Activated T-cell treated with anti-CD3 and anti-CD28 coated beads, Interleukin-2, amount 50 U/mL, for 4 hours (primary cell): ENCODE measurements around the gene LTB4R. TPM values are rescaled to one million over a fixed set of nuclear protein-coding genes. Genes with fewer than 3 reads are reported as not detected.

Source experiments
- ATAC-seq, 2 donors: fragments of 200-7000 bp; cut with Tn5 transposase; one replicate each; pipeline ENCODE4 v1.10.0; 2021
- DNase-seq: peaks from one replicate; pipeline ENCODE4 v3.0.0-alpha.2; 2020
- H3K27me3 Mint-ChIP-seq: one replicate; pipeline ENCODE4 v1.8.0; 2021; ENCODE audit warnings: low read depth, mixed read lengths
- H3K36me3 Mint-ChIP-seq: one replicate; pipeline ENCODE4 v1.8.0; 2022; ENCODE audit warnings: mixed read lengths; ENCODE audit not compliant: insufficient read depth
- H3K4me1 Mint-ChIP-seq: one replicate; pipeline ENCODE4 v1.8.0; 2021; ENCODE audit warnings: low read depth, mixed read lengths
- H3K4me3 Mint-ChIP-seq: one replicate; pipeline ENCODE4 v1.8.0; 2021; ENCODE audit warnings: mild to moderate bottlenecking, moderate library complexity, mixed read lengths
- H3K9me3 Mint-ChIP-seq: one replicate; pipeline ENCODE4 v1.8.0; 2021; ENCODE audit warnings: mixed read lengths
- total RNA-seq, 3 donors: library from RNA; stranded (reverse); gene quantifications; one replicate each; pipeline ENCODE4 v1.2.1, GENCODE V29; 2021

The LTB4R gene
- total RNA-seq, 3 donors from 2014 or later = 7.0 to 8.0 (median 7.8) TPM

- Mint-ChIP-seq H3K4me3 (peak overlapping the region; percentile 56), H3K27me3 (peaks cover 50% of the 10 kb centered on the region), H3K36me3 (no peaks in the 10 kb centered on the region), H3K9me3 (no peaks in the 10 kb centered on the region), H3K4me1 (peaks cover 27% of the 10 kb centered on the region)
- ATAC-seq (peak; percentile 21 to 35), DNase-seq (no peak)
Observed at GRCh38 chr14:24366721-24367513, 55.6 kb downstream of the LTB4R start.

Other genes starting within 250 kb of the LTB4R start
- not detected for gene CPNE6, start 239.9 kb upstream of the LTB4R start, total RNA-seq
- 10 to 100 TPM; 38.7 to 69.4 (median 47.9) TPM for gene PCK2, start 217.2 kb upstream of the LTB4R start, total RNA-seq
- gene DCAF11, start 196.7 kb upstream of the LTB4R start, total RNA-seq = 10 to 100 TPM; 45.7 to 57.6 (median 50.7) TPM
- gene NRL, start 196.6 kb upstream of the LTB4R start, total RNA-seq = 1 to 10 TPM; 1.2 to 2.3 (median 1.4) TPM
- gene FITM1, start 180.8 kb upstream of the LTB4R start, total RNA-seq = 1 to 10 TPM in 1 of 3 donors, under 1 TPM in 2; 0.38 to 1.3 (median 0.69) TPM
- gene PSME1, start 175.3 kb upstream of the LTB4R start, total RNA-seq = 100 to 1,000 TPM; 354 to 391 (median 378) TPM
- 10 to 100 TPM; 15.9 to 18.9 (median 17.4) TPM for gene EMC9, start 169.9 kb upstream of the LTB4R start, total RNA-seq
- 100 to 1,000 TPM; 433 to 479 (median 471) TPM for gene PSME2, start 164.9 kb upstream of the LTB4R start, total RNA-seq
- gene RNF31, start 164.0 kb upstream of the LTB4R start, total RNA-seq = 100 to 1,000 TPM in 2 of 3 donors, 10 to 100 TPM in 1; 99.4 to 108 (median 106) TPM
- 100 to 1,000 TPM; 110 to 152 (median 121) TPM for gene IRF9, start 150.2 kb upstream of the LTB4R start, total RNA-seq
- 10 to 100 TPM; 17.4 to 24.8 (median 19.9) TPM for gene REC8, start 139.4 kb upstream of the LTB4R start, total RNA-seq
- 100 to 1,000 TPM; 265 to 293 (median 265) TPM for gene IPO4, start 122.7 kb upstream of the LTB4R start, total RNA-seq
- 10 to 100 TPM; 30.4 to 34.6 (median 33.7) TPM for gene TM9SF1, start 116.1 kb upstream of the LTB4R start, total RNA-seq
- under 1 TPM in 1 of 3 donors, not detected in 2; 0.33 TPM for gene TSSK4, start 105.8 kb upstream of the LTB4R start, total RNA-seq
- 10 to 100 TPM; 71.7 to 85.5 (median 85.4) TPM for gene CHMP4A, start 98.0 kb upstream of the LTB4R start, total RNA-seq
- gene MDP1, start 95.4 kb upstream of the LTB4R start, total RNA-seq = 10 to 100 TPM; 16.3 to 19.5 (median 18.4) TPM
- gene NEDD8, start 79.1 kb upstream of the LTB4R start, total RNA-seq = 100 to 1,000 TPM; 197 to 217 (median 205) TPM
- gene GMPR2, start 78.6 kb upstream of the LTB4R start, total RNA-seq = 10 to 100 TPM; 29.6 to 30.8 (median 29.7) TPM
- 100 to 1,000 TPM in 2 of 3 donors, 10 to 100 TPM in 1; 87.2 to 110 (median 103) TPM for gene TINF2, start 68.9 kb upstream of the LTB4R start, total RNA-seq
- 1 to 10 TPM; 2.6 to 8.1 (median 2.6) TPM for gene TGM1, start 48.3 kb upstream of the LTB4R start, total RNA-seq
- gene RABGGTA, start 39.9 kb upstream of the LTB4R start, total RNA-seq = 10 to 100 TPM; 52.2 to 58.8 (median 53.4) TPM
- 1 to 10 TPM; 2.6 to 4.2 (median 3.1) TPM for gene DHRS1, start 11.7 kb upstream of the LTB4R start, total RNA-seq
- gene NOP9, start 11.7 kb upstream of the LTB4R start, total RNA-seq = 10 to 100 TPM; 67.8 to 71.0 (median 68.0) TPM
- 1 to 10 TPM; 6.5 to 7.3 (median 7.2) TPM for gene CIDEB, start 3.5 kb upstream of the LTB4R start, total RNA-seq
- 10 to 100 TPM in 2 of 3 donors, 1 to 10 TPM in 1; 9.0 to 10.8 (median 10.4) TPM for gene LTB4R2, start 1.4 kb upstream of the LTB4R start, total RNA-seq
- gene ADCY4, start 23.6 kb downstream of the LTB4R start, total RNA-seq = under 1 TPM; 0.43 to 0.76 (median 0.53) TPM
- gene RIPK3, start 28.5 kb downstream of the LTB4R start, total RNA-seq = 1 to 10 TPM; 5.9 to 8.0 (median 6.2) TPM
- under 1 TPM; 0.13 to 0.38 (median 0.32) TPM for gene NFATC4, start 56.7 kb downstream of the LTB4R start, total RNA-seq
- gene NYNRIN, start 87.5 kb downstream of the LTB4R start, total RNA-seq = under 1 TPM in 2 of 3 donors, not detected in 1; 0.03 to 0.05 TPM
- 1 to 10 TPM; 3.1 to 5.6 (median 3.6) TPM for gene CBLN3, start 118.2 kb downstream of the LTB4R start, total RNA-seq
- gene KHNYN, start 118.5 kb downstream of the LTB4R start, total RNA-seq = 10 to 100 TPM; 53.2 to 65.1 (median 56.5) TPM
- gene SDR39U1, start 131.3 kb downstream of the LTB4R start, total RNA-seq = 10 to 100 TPM; 52.6 to 59.9 (median 59.4) TPM
- 1 to 10 TPM in 1 of 3 donors, not detected in 2; 1.2 TPM for gene CMA1, start 196.8 kb downstream of the LTB4R start, total RNA-seq